Neuronal stem cell (in vitro differentiated cells): ENCODE data around the gene SYT5.

Experiments
- DNase-seq: peaks from one replicate; pipeline ENCODE4 v3.0.0-alpha.2; 2013; ENCODE audit warnings: low spot score
- H2AFZ ChIP-seq: one replicate; pipeline ENCODE4 v1.6.1; 2013; ENCODE audit warnings: mild to moderate bottlenecking, low read length, inconsistent platforms
- H2AK5ac ChIP-seq: 2 replicates; pipeline ENCODE4 v1.6.1; 2013; ENCODE audit warnings: low read depth, mild to moderate bottlenecking, inconsistent platforms, low read length, moderate library complexity, mixed read lengths
- H2BK120ac ChIP-seq: 2 replicates; pipeline ENCODE4 v1.6.1; 2013; ENCODE audit warnings: low read depth, mild to moderate bottlenecking, inconsistent platforms, low read length, moderate library complexity, mixed read lengths
- H2BK12ac ChIP-seq: one replicate; pipeline ENCODE4 v1.6.1; 2013; ENCODE audit warnings: low read length, inconsistent platforms
- H2BK15ac ChIP-seq: 2 replicates; pipeline ENCODE4 v1.6.1; 2013; ENCODE audit warnings: mild to moderate bottlenecking, low read length, inconsistent platforms, mixed read lengths
- H2BK5ac ChIP-seq: one replicate; pipeline ENCODE4 v1.6.1; 2013; ENCODE audit warnings: inconsistent platforms, mild to moderate bottlenecking, low read length, moderate library complexity
- H3K14ac ChIP-seq: one replicate; pipeline ENCODE4 v1.6.1; 2013; ENCODE audit warnings: low read length, inconsistent platforms
- H3K18ac ChIP-seq: 2 replicates; pipeline ENCODE4 v1.6.1; 2013; ENCODE audit warnings: low read length, inconsistent platforms
- H3K23ac ChIP-seq: 2 replicates; pipeline ENCODE4 v1.6.1; 2013; ENCODE audit warnings: low read depth, mild to moderate bottlenecking, mixed read lengths, low read length, inconsistent platforms; ENCODE audit not compliant: poor library complexity
- H3K27ac ChIP-seq: replicated peaks from 3 replicates; pipeline ENCODE4 v1.5.1; 2013; ENCODE audit warnings: low read length, inconsistent platforms
- H3K27me3 ChIP-seq, 3 experiments: 2 replicates each; pipeline ENCODE4 v1.6.1; 2013; ENCODE audit warnings: low read length in 3 of 3, mild to moderate bottlenecking in 2 of 3, inconsistent platforms in 1 of 3, low read depth in 1 of 3, mixed read lengths in 1 of 3, moderate library complexity in 1 of 3; ENCODE audit not compliant: control insufficient read depth in 3 of 3, insufficient read depth in 3 of 3
- H3K36me3 ChIP-seq, 2 donors: replicated peaks in 1 of 2; 2 replicates each; pipeline ENCODE4 v1.6.1; 2013; ENCODE audit warnings: low read length in 2 of 2; ENCODE audit not compliant: control insufficient read depth in 2 of 2, insufficient read depth in 2 of 2
- H3K4ac ChIP-seq: 2 replicates; pipeline ENCODE4 v1.6.1; 2013; ENCODE audit warnings: inconsistent platforms, mild to moderate bottlenecking, low read length, moderate library complexity
- H3K4me1 ChIP-seq, 2 donors: 1 replicate in 1 of 2; 2 replicates in 1 of 2; pipeline ENCODE4 v1.6.1; 2013; ENCODE audit warnings: low read length in 2 of 2, low read depth in 1 of 2; ENCODE audit not compliant: control insufficient read depth in 2 of 2, insufficient read depth in 1 of 2
- H3K4me2 ChIP-seq: one replicate; pipeline ENCODE4 v1.6.1; 2013; ENCODE audit warnings: mild to moderate bottlenecking, low read length, inconsistent platforms; ENCODE audit not compliant: insufficient read depth, poor library complexity, severe bottlenecking
- H3K4me3 ChIP-seq, 2 donors: 2 replicates each; pipeline ENCODE4 v1.5.1; 2013; ENCODE audit warnings: low read length in 2 of 2, mild to moderate bottlenecking in 2 of 2, inconsistent platforms in 1 of 2, moderate library complexity in 1 of 2
- H3K79me1 ChIP-seq: one replicate; pipeline ENCODE4 v1.6.1; 2013; ENCODE audit warnings: low read depth, mild to moderate bottlenecking, inconsistent platforms, low read length, moderate library complexity
- H3K9ac ChIP-seq: one replicate; pipeline ENCODE4 v1.6.1; 2013; ENCODE audit warnings: mild to moderate bottlenecking, low read depth, low read length, inconsistent platforms; ENCODE audit not compliant: poor library complexity
- H3K9me3 ChIP-seq, 2 donors: replicated peaks in 1 of 2; 2 replicates each; pipeline versions ENCODE3 to v1.6.1; 2013; ENCODE audit warnings: low read length in 2 of 2, mild to moderate bottlenecking in 2 of 2, inconsistent platforms in 1 of 2, low read depth in 1 of 2, mixed read lengths in 1 of 2, moderate library complexity in 1 of 2; ENCODE audit not compliant: control insufficient read depth in 2 of 2, insufficient read depth in 1 of 2
- H4K8ac ChIP-seq: one replicate; pipeline ENCODE4 v1.6.1; 2013; ENCODE audit warnings: low read depth, mild to moderate bottlenecking, inconsistent platforms, low read length, moderate library complexity
- H4K91ac ChIP-seq: one replicate; pipeline ENCODE4 v1.6.1; 2013; ENCODE audit warnings: low read length, low read depth, mild to moderate bottlenecking, inconsistent platforms; ENCODE audit not compliant: poor library complexity
- WGBS, 2 donors: extraction: QIAGEN DNeasy Blood & Tissue Kit; methylation state at CpG; one replicate each; pipeline ENCODE4 v1.1.7; 2013; ENCODE audit warnings: missing lambda C conversion rate in 2 of 2, mixed read lengths in 1 of 2; ENCODE audit not compliant: insufficient read length in 2 of 2, insufficient replicate concordance in 1 of 2; ENCODE audit errors: extremely low coverage in 2 of 2; 5-methylcytosine and 5-hydroxymethylcytosine counted together

SYT5 gene

GRCh38 chr19:55161571-55162322 lies 18.3 kb downstream of the SYT5 start:
- no peak for DNase-seq
- peak overlapping the region; percentile 38 for H3K18ac ChIP-seq
- no peaks in the 10 kb centered on the region for H3K36me3 ChIP-seq
- no peak overlapping the region for H2AFZ ChIP-seq
- H2BK12ac ChIP-seq, result peak overlapping the region; percentile 53
- H2AK5ac ChIP-seq, result peak overlapping the region; percentile 94
- no peak overlapping the region for H3K27ac ChIP-seq
- no peak overlapping the region for H3K4me3 ChIP-seq
- H4K8ac ChIP-seq, result no peak overlapping the region
- no peaks in the 10 kb centered on the region for H3K79me1 ChIP-seq
- H3K14ac ChIP-seq, result no peak overlapping the region
- H2BK5ac ChIP-seq, result no peak overlapping the region
- peaks cover 0 to 2% of the 10 kb centered on the region in 2 donors for H3K9me3 ChIP-seq
- H3K4ac ChIP-seq, result no peak overlapping the region
- peak overlapping the region; percentile 81 for H2BK120ac ChIP-seq
- no peak overlapping the region for H3K9ac ChIP-seq
- H3K4me2 ChIP-seq, result no peak overlapping the region
- no CpG with 5 or more reads among the region's 61 CpGs for WGBS, 2 donors
- no peak overlapping the region for H4K91ac ChIP-seq
- H3K4me1 ChIP-seq, result peaks cover 6 to 7% of the 10 kb centered on the region in 2 donors
- H3K27me3 ChIP-seq, result peaks cover 7 to 29% (median 22%) of the 10 kb centered on the region in 3 experiments
- H3K23ac ChIP-seq, result no peak overlapping the region
- H2BK15ac ChIP-seq, result peak overlapping the region; percentile 99

GRCh38 chr19:55160986-55161365 lies 19.1 kb downstream of the SYT5 start:
- Histone ChIP-seq H3K4me2 (peak overlapping the region; percentile 23), H3K27me3 (peaks cover 7 to 33% (median 22%) of the 10 kb centered on the region in 3 experiments), H3K4me3 (no peak overlapping the region), H4K8ac (peak overlapping the region; percentile 72), H3K23ac (peak overlapping the region; percentile 10), H2BK5ac (peak overlapping the region; percentile 82), H2AFZ (peak overlapping the region; percentile 45), H2AK5ac (peak overlapping the region; percentile 99), H3K9me3 (peaks cover 0 to 2% of the 10 kb centered on the region in 2 donors), H2BK120ac (no peak overlapping the region), H3K36me3 (no peaks in the 10 kb centered on the region), H4K91ac (no peak overlapping the region), H3K4ac (peak overlapping the region; percentile 93), H2BK15ac (peak overlapping the region; percentile 99), H3K14ac (peak overlapping the region; percentile 21), H2BK12ac (no peak overlapping the region), H3K27ac (no peak overlapping the region), H3K79me1 (no peaks in the 10 kb centered on the region), H3K18ac (peak overlapping the region; percentile 93), H3K4me1 (peaks cover 6 to 7% of the 10 kb centered on the region in 2 donors), H3K9ac (peak overlapping the region; percentile 30)
- WGBS, 2 donors, result no CpG with 5 or more reads among the region's 32 CpGs
- DNase-seq, result no peak

GRCh38 chr19:55160128-55160985 lies 19.7 kb downstream of the SYT5 start:
- Histone ChIP-seq H3K9me3 (peaks cover 0 to 2% of the 10 kb centered on the region in 2 donors), H3K14ac (no peak overlapping the region), H2BK15ac (no peak overlapping the region), H3K4me3 (no peak overlapping the region), H2BK120ac (no peak overlapping the region), H3K18ac (peak overlapping the region; percentile 28), H3K23ac (no peak overlapping the region), H4K8ac (no peak overlapping the region), H2AK5ac (peak overlapping the region; percentile 99), H3K27me3 (peaks cover 7 to 33% (median 22%) of the 10 kb centered on the region in 3 experiments), H4K91ac (no peak overlapping the region), H3K27ac (no peak overlapping the region), H3K4ac (no peak overlapping the region), H3K9ac (no peak overlapping the region), H3K36me3 (no peaks in the 10 kb centered on the region), H3K4me2 (no peak overlapping the region), H2AFZ (peak overlapping the region; percentile 45), H3K4me1 (peaks cover 4 to 7% of the 10 kb centered on the region in 2 donors), H3K79me1 (no peaks in the 10 kb centered on the region), H2BK5ac (no peak overlapping the region), H2BK12ac (no peak overlapping the region)
- no CpG with 5 or more reads among the region's 33 CpGs for WGBS, 2 donors
- DNase-seq, result peak; percentile 87
